Activated CD8-positive, alpha-beta memory T cell treated with anti-CD3 and anti-CD28 coated beads for 48 hours (primary cell): ENCODE measurements around the gene DCXR.

Source experiments
- DNase-seq, 3 experiments: peaks; one replicate each; pipeline ENCODE4 v3.0.0-alpha.2; 2020; ENCODE audit warnings: low read depth in 2 of 3, low spot score in 2 of 3

The DCXR gene

GRCh38 chr17:82023447-82024241 lies 13.9 kb downstream of the DCXR start:
- peak in 1 of 3 experiments; percentile 22 for DNase-seq

- peak; percentile 95 to 100 (median 99) for DNase-seq
Measured at GRCh38 chr17:82022981-82023446, 14.5 kb downstream of the DCXR start, which contains the start of gene LRRC45. Gene LRRC45 (plus strand): TSS chr17:82023305. CDS start chr17:82023644, 339 bp downstream.

GRCh38 chr17:82022310-82022980 lies 15.1 kb downstream of the DCXR start, which contains the start of gene CENPX:
Gene CENPX (minus strand): TSS chr17:82022878. CDS start chr17:82022861, 17 bp downstream.
- no peak for DNase-seq

GRCh38 chr17:82021900-82022309 lies 15.6 kb downstream of the DCXR start:
- DNase-seq, result no peak

- peak in 1 of 3 experiments; percentile 35 for DNase-seq
Measured at GRCh38 chr17:82021107-82021899, 16.2 kb downstream of the DCXR start.

GRCh38 chr17:82020572-82021106 lies 16.9 kb downstream of the DCXR start:
- DNase-seq, result no peak

- peak in 2 of 3 experiments; percentile 55 to 64 for DNase-seq
Measured at GRCh38 chr17:82019690-82020571, 17.6 kb downstream of the DCXR start.

GRCh38 chr17:82018989-82019689 lies 18.4 kb downstream of the DCXR start:
- DNase-seq, result no peak

GRCh38 chr17:82018152-82018988 lies 19.1 kb downstream of the DCXR start:
- DNase-seq, result no peak

- no peak for DNase-seq
Measured at GRCh38 chr17:82017612-82018151, 19.8 kb downstream of the DCXR start.

GRCh38 chr17:82016875-82017459 lies 20.5 kb downstream of the DCXR start:
- DNase-seq, result no peak

- DNase-seq, result no peak
Measured at GRCh38 chr17:82016061-82016874, 21.2 kb downstream of the DCXR start.

GRCh38 chr17:82015311-82015971 lies 22.1 kb downstream of the DCXR start:
- no peak for DNase-seq

GRCh38 chr17:82014971-82015310 lies 22.6 kb downstream of the DCXR start:
- no peak for DNase-seq

GRCh38 chr17:82014432-82014831 lies 23.1 kb downstream of the DCXR start:
- DNase-seq, result no peak

GRCh38 chr17:82013772-82014321 lies 23.6 kb downstream of the DCXR start:
- DNase-seq, result no peak
